Neural crest cell (in vitro differentiated cells): ENCODE data around the gene NOD1. TPM values are rescaled to one million over a fixed set of nuclear protein-coding genes. Genes with fewer than 3 reads are reported as not detected.
"Not testable (repeated sequence)": the region's sequence is repeated elsewhere in the genome, so short reads cannot be mapped to it uniquely, and the experiment has no call there.

ENCODE experiments used
- DNase-seq: peaks from one replicate; pipeline ENCODE4 v3.0.0; 2021; ENCODE audit warnings: low read depth, mixed read lengths, low spot score
- H3K27ac Mint-ChIP-seq: one replicate; pipeline ENCODE4 v1.8.0; 2021; ENCODE audit warnings: mild to moderate bottlenecking, mixed read lengths; ENCODE audit not compliant: unreplicated experiment
- H3K27me3 Mint-ChIP-seq: 2 replicates; pipeline ENCODE4 v1.8.0; 2021; ENCODE audit warnings: low read depth, mild to moderate bottlenecking, mixed read lengths
- H3K36me3 Mint-ChIP-seq: 2 replicates; pipeline ENCODE4 v1.8.0; 2021; ENCODE audit warnings: low read depth, mild to moderate bottlenecking, mixed read lengths
- H3K4me1 Mint-ChIP-seq: 2 replicates; pipeline ENCODE4 v1.8.0; 2021; ENCODE audit warnings: mixed read lengths
- H3K4me3 Mint-ChIP-seq: one replicate; pipeline ENCODE4 v1.8.0; 2021; ENCODE audit warnings: mild to moderate bottlenecking, mixed read lengths
- H3K9me3 Mint-ChIP-seq: 2 replicates; pipeline ENCODE4 v1.8.0; 2021; ENCODE audit warnings: mixed read lengths
- total RNA-seq: library from RNA; stranded (reverse); gene quantifications from 2 replicates; pipeline ENCODE4 v1.2.1, GENCODE V29; 2021
- TF ChIP-seq, protein P1 (sequence below): fragments of 200-600 bp; sonication (generic); conservative IDR thresholded peaks from 2 replicates; pipeline ENCODE4 v1.5.0; 2021; ENCODE audit warnings: antibody characterized with exemption, mild to moderate bottlenecking

Gene NOD1
- total RNA-seq, 1 donor from 2014 or later: 8.1 TPM

DNA sequence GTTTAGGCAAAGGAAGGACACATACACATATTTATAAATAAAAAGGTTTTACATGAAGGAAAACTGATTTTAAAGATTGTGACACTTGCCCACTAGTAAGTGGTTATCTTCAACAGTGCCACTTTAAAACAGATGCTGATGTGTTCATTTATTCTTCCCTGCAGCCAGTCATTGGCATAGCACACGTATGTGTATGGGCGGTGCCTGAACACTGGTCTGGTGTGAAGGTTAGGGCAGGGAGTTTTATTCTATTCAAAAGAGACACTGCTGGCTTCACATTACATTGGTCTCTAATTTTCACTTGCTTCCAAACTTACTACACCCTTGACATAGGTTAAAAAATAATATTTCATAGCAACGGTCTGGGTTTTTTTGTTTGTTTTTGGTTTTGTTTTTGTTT lies 57.9 kb downstream of the NOD1 start:
- H3K27me3 Mint-ChIP-seq: no peaks in the 10 kb centered on the region
- no peak for DNase-seq
- TF ChIP-seq, protein P1, sequence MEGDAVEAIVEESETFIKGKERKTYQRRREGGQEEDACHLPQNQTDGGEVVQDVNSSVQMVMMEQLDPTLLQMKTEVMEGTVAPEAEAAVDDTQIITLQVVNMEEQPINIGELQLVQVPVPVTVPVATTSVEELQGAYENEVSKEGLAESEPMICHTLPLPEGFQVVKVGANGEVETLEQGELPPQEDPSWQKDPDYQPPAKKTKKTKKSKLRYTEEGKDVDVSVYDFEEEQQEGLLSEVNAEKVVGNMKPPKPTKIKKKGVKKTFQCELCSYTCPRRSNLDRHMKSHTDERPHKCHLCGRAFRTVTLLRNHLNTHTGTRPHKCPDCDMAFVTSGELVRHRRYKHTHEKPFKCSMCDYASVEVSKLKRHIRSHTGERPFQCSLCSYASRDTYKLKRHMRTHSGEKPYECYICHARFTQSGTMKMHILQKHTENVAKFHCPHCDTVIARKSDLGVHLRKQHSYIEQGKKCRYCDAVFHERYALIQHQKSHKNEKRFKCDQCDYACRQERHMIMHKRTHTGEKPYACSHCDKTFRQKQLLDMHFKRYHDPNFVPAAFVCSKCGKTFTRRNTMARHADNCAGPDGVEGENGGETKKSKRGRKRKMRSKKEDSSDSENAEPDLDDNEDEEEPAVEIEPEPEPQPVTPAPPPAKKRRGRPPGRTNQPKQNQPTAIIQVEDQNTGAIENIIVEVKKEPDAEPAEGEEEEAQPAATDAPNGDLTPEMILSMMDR: no peak
- H3K9me3 Mint-ChIP-seq: peaks cover 11% of the 10 kb centered on the region
- peaks cover 5% of the 10 kb centered on the region for H3K4me1 Mint-ChIP-seq
- H3K36me3 Mint-ChIP-seq: peaks cover 26% of the 10 kb centered on the region
- H3K27ac Mint-ChIP-seq: no peak overlapping the region
- H3K4me3 Mint-ChIP-seq: peak overlapping the region; percentile 56

DNA sequence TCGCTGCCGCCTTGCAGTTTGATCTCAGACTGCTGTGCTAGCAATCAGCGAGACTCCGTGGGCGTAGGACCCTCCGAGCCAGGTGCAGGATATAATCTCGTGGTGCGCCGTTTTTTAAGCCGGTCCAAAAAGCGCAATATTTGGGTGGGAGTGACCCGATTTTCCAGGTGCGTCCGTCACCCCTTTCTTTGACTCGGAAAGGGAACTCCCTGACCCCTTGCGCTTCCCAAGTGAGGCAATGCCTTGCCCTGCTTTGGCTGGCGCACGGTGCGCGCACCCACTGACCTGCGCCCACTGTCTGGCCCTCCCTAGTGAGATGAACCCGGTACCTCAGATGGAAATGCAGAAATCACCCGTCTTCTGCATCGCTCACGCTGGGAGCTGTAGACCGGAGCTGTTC lies 58.5 kb downstream of the NOD1 start:
- Mint-ChIP-seq H3K27ac (peak overlapping the region; percentile 50), H3K9me3 (peaks cover 11% of the 10 kb centered on the region), H3K36me3 (peaks cover 26% of the 10 kb centered on the region), H3K4me3 (peak overlapping the region; percentile 56)
- H3K27me3 Mint-ChIP-seq, DNase-seq, H3K4me1 Mint-ChIP-seq: not testable (repeated sequence)

DNA sequence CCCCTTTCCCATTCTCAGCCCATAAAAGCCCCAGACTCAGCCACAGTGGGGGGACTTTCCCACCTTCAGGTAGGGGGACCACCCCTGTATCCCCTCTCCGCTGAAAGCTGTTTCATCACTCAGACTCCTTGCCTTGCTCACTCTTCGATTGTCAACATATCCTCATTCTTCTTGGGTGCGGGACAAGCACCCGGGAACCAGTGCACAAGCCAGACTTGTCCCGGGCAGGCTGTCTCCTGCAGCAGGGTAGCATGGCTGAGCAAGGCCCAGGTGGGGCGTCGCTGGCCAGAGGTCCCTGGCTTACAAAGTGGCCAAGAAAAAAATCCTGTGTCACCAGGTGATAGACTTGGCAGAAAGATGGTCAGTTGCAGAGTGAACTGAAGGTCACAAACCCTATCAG lies 64.7 kb downstream of the NOD1 start:
- peaks cover 12% of the 10 kb centered on the region for H3K36me3 Mint-ChIP-seq
- no peak overlapping the region for H3K27ac Mint-ChIP-seq
- no peak overlapping the region for H3K4me3 Mint-ChIP-seq

DNA sequence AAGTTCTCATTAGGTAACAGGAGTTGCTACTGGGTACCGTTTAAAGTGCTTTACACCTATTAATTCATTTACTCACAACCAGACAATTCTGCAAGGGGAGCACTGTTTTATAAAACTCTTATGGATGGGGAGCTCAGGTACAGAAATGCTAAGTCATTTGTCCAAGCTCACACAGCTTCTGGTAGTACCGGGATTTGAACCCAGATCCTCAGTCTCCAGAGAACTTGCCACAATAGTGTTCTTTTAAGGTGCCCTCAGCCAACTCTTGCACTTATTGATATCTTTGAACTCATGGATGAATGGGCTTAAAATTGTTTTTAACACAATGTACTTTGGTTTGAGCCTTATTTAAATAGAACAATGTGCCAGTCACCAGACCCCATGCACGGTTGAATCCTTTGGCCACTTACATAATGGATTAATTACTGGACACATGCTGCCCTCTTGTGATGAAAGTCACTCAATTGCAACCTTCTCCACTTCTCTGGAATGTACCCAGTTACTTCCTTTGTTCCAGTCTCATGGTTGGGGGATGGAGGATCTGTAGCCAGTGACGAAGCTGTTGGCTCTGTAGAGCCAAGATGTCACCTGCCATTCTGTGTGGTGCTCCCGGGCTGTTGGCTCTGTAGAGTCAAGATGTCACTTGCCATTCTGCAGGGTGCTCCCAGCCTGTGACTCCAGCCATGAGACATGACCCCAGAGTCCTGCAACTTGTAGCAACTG lies 65.6 kb downstream of the NOD1 start:
- DNase-seq: no peak

More for the DNA sequence above, 64.7 kb downstream of the NOD1 start:
- TF ChIP-seq, protein P1: no peak
- Mint-ChIP-seq H3K9me3 (peaks cover 8% of the 10 kb centered on the region), H3K4me1 (no peaks in the 10 kb centered on the region), H3K27me3 (no peaks in the 10 kb centered on the region)
- DNase-seq: no peak

DNA sequence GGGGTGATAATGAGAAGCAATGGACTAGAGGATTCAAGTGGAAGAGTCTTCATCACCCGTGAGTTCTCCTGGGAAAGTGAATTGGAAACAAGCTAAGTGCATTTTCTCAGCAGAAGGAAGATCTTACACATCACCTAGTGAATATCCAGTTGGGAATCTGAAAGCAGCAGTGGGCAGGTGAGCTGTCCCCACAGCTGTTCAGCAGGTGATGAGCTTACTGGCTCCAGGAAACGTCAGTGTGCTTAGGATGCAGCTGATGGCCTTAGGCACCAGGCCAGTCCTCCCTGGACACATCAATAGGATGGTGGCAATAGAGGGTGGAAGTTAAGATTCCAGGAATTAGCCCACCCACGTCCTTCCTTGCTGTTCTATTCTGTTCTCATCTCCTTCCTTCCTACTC lies 66.7 kb downstream of the NOD1 start:
- Mint-ChIP-seq H3K9me3 (peaks cover 8% of the 10 kb centered on the region), H3K36me3 (peaks cover 14% of the 10 kb centered on the region), H3K4me3 (no peak overlapping the region), H3K4me1 (no peaks in the 10 kb centered on the region), H3K27me3 (no peaks in the 10 kb centered on the region), H3K27ac (no peak overlapping the region)
- no peak for DNase-seq
- TF ChIP-seq, protein P1: no peak

More for the DNA sequence above, 65.6 kb downstream of the NOD1 start:
- no peak overlapping the region for H3K27ac Mint-ChIP-seq
- H3K27me3 Mint-ChIP-seq: no peaks in the 10 kb centered on the region
- TF ChIP-seq, protein P1: peak; percentile 66
- H3K4me3 Mint-ChIP-seq: no peak overlapping the region
- peaks cover 14% of the 10 kb centered on the region for H3K36me3 Mint-ChIP-seq
- H3K9me3 Mint-ChIP-seq: peaks cover 8% of the 10 kb centered on the region
- no peaks in the 10 kb centered on the region for H3K4me1 Mint-ChIP-seq

DNA sequence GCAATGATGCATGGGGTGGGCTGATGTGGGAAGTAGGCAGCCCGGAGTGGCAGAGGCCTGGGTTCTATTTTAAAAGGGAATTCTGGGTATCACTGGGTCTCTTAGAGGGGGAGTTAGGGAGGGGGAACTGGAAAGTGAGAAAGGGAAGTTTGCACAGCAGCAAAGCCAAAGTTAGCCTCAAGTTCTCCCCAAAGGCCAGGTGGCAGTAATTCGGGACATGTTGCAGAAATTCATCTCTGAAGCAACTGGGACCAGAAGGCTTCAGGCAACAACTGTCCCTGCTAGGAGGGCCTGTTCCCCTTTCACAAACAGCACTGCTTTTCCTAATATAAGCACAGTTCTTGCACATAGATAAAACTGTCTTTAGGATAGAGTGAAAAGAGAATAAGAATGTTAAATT lies 67.4 kb downstream of the NOD1 start:
- peaks cover 14% of the 10 kb centered on the region for H3K36me3 Mint-ChIP-seq
- H3K4me1 Mint-ChIP-seq: no peaks in the 10 kb centered on the region
- TF ChIP-seq, protein P1: no peak
- peaks cover 8% of the 10 kb centered on the region for H3K9me3 Mint-ChIP-seq
- H3K27ac Mint-ChIP-seq: no peak overlapping the region
- H3K4me3 Mint-ChIP-seq: no peak overlapping the region
- no peaks in the 10 kb centered on the region for H3K27me3 Mint-ChIP-seq
- DNase-seq: no peak
